Activated CD8-positive, alpha-beta memory T cell treated with anti-CD3 and anti-CD28 coated beads for 48 hours (primary cell): ENCODE results near the gene ZNF462.

Experiments
- DNase-seq, 3 experiments: peaks; one replicate each; pipeline ENCODE4 v3.0.0-alpha.2; 2020; ENCODE audit warnings: low read depth in 2 of 3, low spot score in 2 of 3

ZNF462 gene

DNA sequence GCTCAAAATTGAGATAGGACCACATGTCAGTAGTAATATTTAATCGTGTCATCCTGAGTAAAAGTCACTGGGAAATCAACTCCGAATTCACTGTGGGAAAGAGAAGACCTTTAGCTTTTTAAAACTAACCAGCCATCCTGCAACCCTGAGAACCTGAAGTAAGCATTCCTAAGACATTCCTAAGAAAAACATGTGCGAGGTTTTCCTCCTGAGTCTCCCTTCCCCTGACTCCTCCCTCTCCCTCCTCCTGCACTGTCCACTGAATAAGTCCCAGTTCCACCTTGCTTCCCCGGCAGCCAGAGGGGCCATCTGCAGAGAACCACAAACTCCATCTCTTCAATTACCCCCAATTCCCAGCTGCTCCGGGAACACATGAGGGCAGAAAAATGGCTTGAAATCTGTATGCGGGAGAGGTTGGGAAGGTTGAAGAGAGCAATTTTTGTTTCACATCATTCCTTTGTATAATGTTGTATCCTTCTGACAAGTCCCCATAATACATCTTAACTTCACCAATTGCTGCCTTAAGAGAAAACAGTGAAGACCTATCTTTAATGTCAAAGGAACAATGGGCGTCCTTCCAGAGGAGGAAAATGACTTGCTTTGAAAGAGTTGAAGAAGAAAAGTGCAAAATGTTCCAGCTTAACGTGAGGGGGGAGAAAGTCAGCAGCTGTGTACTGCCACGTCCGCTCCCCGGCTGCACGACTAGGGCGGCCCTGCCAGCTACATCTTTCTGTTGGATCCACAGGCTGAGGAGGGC lies 186.3 kb downstream of the ZNF462 start:
- DNase-seq: no peak

DNA sequence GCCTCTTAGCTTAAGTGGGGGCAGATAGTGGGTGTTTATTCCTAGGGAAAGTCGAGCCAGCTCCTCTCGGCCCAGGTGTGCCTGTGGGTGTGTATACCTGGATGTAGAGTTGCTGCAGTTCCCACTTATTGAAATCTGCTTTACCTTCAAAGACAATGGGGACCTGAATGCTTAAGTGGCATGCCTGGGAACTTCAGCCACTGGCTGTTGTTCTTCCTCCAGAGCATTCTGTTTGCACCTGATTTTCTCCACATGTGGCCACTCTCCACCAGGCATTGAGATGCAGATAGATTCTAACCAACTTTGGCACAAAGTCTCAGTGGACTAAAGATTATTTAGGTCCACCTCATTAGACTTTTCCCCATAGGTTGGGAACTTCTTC lies 186.8 kb downstream of the ZNF462 start:
- DNase-seq: no peak

DNA sequence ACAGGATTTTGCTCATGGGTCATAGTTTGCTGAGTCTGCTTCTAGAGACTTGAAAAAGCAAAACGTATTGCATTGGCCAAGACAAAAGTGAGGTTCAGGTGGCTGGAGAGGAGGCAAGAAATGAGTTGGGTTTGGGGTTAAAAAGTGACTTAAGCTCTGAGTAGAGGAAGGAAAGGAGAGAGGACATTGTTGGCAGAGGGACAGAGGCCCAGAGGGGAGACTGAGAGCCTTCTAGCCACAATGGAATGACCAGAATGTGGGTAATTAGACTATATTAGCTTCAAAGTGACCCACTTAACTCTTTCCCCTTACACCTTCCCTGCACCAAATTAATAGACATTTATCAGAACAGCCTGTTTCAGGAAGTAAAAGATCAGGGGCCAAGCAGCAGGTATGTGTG lies 188.4 kb downstream of the ZNF462 start:
- no peak for DNase-seq

DNA sequence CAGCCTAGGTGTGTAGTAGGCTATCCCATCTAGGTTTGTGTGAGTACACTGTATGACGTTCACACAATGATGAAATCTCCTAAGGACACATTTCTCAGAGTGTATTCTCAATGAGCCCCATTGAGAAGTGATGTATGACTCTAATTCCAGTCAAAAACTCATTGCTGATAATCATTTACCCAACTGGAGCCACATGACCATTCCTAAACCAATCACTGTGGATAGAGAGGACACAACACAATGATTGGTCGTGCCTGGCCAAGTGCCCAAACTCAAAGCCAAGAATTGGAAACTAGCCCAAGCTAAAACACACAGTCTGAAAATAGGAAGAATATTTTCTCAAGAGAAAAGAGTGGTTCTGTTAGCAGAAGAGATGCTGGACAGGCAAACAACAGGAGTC lies 191.2 kb downstream of the ZNF462 start:
- no peak for DNase-seq

DNA sequence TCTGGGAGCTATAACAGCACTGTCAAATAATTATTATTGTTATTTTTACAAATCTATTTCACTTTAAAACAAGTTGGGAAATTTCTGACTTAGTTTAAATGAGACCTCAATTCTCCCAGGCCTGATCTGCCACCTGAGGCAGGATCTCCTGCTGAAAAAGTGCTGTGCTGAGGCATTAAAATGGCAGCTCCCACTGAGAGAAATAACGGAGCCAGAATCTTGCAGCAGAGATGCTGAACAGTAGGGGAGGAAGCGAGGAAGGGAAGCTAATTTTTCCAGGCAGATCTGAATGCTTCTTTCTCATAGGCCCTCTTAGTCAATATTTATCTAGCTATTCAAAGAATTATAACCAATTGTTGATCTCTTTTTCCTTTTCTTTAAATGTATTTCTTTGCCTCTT lies 196.3 kb downstream of the ZNF462 start:
- no peak for DNase-seq

DNA sequence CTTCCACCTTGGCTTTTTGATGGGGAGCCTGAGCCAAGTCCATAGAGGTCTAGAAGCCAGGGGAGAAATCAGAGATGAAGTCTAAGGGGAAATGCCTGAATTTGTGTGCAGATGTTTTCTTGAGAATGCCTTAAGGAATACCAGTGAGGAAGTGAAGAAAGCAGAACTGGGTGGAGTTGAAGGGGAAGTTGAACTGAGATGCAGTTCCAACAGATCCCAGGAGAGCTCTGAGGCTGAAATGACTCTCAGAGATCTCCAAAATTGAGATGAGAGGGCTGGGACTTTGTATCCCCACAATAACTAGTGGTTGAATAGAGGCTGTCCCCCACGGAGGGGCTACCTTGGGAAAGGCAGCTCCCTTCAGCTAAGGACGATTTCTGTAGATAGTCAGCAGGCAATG lies 197.1 kb downstream of the ZNF462 start:
- DNase-seq: no peak
